IMR-90 (cell line): ENCODE data around the gene FBXO28. TPM values are rescaled to one million over a fixed set of nuclear protein-coding genes. Genes with fewer than 3 reads are reported as not detected.

ENCODE experiments used
- ATAC-seq: fragments of 200-7000 bp; cut with Tn5 transposase; 2 replicates; pipeline ENCODE4 v1.9.1; 2020; ENCODE audit warnings: low read depth, mild to moderate bottlenecking, moderate library complexity
- BruUV-seq: library from RNA; stranded (reverse); fragments of 400-500 nt; replicated peaks from 2 replicates; lab custom pipeline; 2021; lab: Mats Ljungman, UMichigan
- CTCF ChIA-PET: fragments of 300-600 bp; formaldehyde crosslinking; extraction: SDS; loops from one replicate; lab custom pipeline; 2021; ENCODE audit warnings: antibody characterized with exemption; lab: Yijun Ruan, JAX
- POLR2A ChIA-PET: fragments of 300-600 bp; sonication (Branson Sonifier 250); formaldehyde crosslinking; loops from one replicate; lab custom pipeline; 2022; ENCODE audit warnings: antibody characterized with exemption; ENCODE audit not compliant: unreplicated experiment; lab: Charles Lee
- DNase-seq: peaks from one replicate; pipeline ENCODE4 v3.0.0; 2013
- H2AFZ ChIP-seq: replicated peaks from 2 replicates; pipeline ENCODE3; 2013; ENCODE audit warnings: low read length, mild to moderate bottlenecking; ENCODE audit not compliant: poor library complexity
- H2AK5ac ChIP-seq: 2 replicates; pipeline ENCODE4 v1.6.1; 2013; ENCODE audit warnings: low read depth, low read length, inconsistent platforms
- H2AK9ac ChIP-seq: replicated peaks from 2 replicates; pipeline ENCODE3; 2013; ENCODE audit warnings: mild to moderate bottlenecking, low read depth, low read length, moderate library complexity; ENCODE audit not compliant: poor library complexity
- H2BK120ac ChIP-seq: 2 replicates; pipeline ENCODE4 v1.6.1; 2013; ENCODE audit warnings: low read depth, low read length, inconsistent platforms
- H2BK15ac ChIP-seq: 3 replicates; pipeline ENCODE4 v1.6.1; 2013; ENCODE audit warnings: low read depth, low read length, inconsistent platforms
- H2BK20ac ChIP-seq: 2 replicates; pipeline ENCODE4 v1.6.1; 2013; ENCODE audit warnings: low read depth, mild to moderate bottlenecking, inconsistent platforms, low read length, moderate library complexity
- H2BK5ac ChIP-seq: 2 replicates; pipeline ENCODE4 v1.6.1; 2013; ENCODE audit warnings: mild to moderate bottlenecking, low read depth, low read length, inconsistent platforms; ENCODE audit not compliant: poor library complexity, severe bottlenecking
- H3K14ac ChIP-seq: replicated peaks from 2 replicates; pipeline ENCODE4 v1.6.1; 2013; ENCODE audit warnings: low read depth, low read length, inconsistent platforms
- H3K18ac ChIP-seq: 2 replicates; pipeline ENCODE4 v1.6.1; 2013; ENCODE audit warnings: low read depth, low read length, control low read depth
- H3K23ac ChIP-seq: 2 replicates; pipeline ENCODE4 v1.6.1; 2013; ENCODE audit warnings: low read depth, low read length, inconsistent platforms
- H3K27ac ChIP-seq: 2 replicates; pipeline ENCODE4 v1.5.1; 2013; ENCODE audit warnings: mild to moderate bottlenecking, control low read depth, low read length; ENCODE audit not compliant: insufficient read depth
- H3K27me3 ChIP-seq: 2 replicates; pipeline ENCODE4 v1.6.1; 2013; ENCODE audit warnings: low read length; ENCODE audit not compliant: control insufficient read depth, insufficient read depth
- H3K36me3 ChIP-seq: 2 replicates; pipeline ENCODE4 v1.6.1; 2013; ENCODE audit warnings: low read length, mixed read lengths; ENCODE audit not compliant: control insufficient read depth, insufficient read depth
- H3K4ac ChIP-seq: 2 replicates; pipeline ENCODE4 v1.6.1; 2013; ENCODE audit warnings: low read depth, low read length, inconsistent platforms
- H3K4me1 ChIP-seq: 2 replicates; pipeline ENCODE4 v1.6.1; 2013; ENCODE audit warnings: low read length, mixed read lengths; ENCODE audit not compliant: control insufficient read depth, insufficient read depth
- H3K4me2 ChIP-seq: 2 replicates; pipeline ENCODE4 v1.6.1; 2013; ENCODE audit warnings: low read depth, mild to moderate bottlenecking, control low read depth, low read length, moderate library complexity
- H3K4me3 ChIP-seq: 2 replicates; pipeline ENCODE4 v1.5.1; 2013; ENCODE audit warnings: low read depth, mild to moderate bottlenecking, control low read depth, low read length, moderate library complexity; ENCODE audit not compliant: insufficient read depth
- H3K56ac ChIP-seq: 2 replicates; pipeline ENCODE4 v1.6.1; 2013; ENCODE audit warnings: low read length, inconsistent platforms; ENCODE audit not compliant: insufficient read depth; ENCODE audit errors: extremely low read depth
- H3K79me1 ChIP-seq, 2 experiments: 2 replicates each; pipeline ENCODE4 v1.6.1; 2013; ENCODE audit warnings: low read length in 2 of 2, inconsistent platforms in 1 of 2, low read depth in 1 of 2
- H3K9ac ChIP-seq: 2 replicates; pipeline ENCODE4 v1.6.1; 2013; ENCODE audit warnings: low read depth, low read length, control low read depth
- H3K9me1 ChIP-seq: 2 replicates; pipeline ENCODE4 v1.6.1; 2013; ENCODE audit warnings: low read length, inconsistent platforms; ENCODE audit not compliant: insufficient read depth
- H3K9me3 ChIP-seq: 2 replicates; pipeline ENCODE4 v1.6.1; 2013; ENCODE audit warnings: low read length; ENCODE audit not compliant: control insufficient read depth, insufficient read depth
- H4K20me1 ChIP-seq: 2 replicates; pipeline ENCODE4 v1.6.1; 2013; ENCODE audit warnings: low read length, inconsistent platforms; ENCODE audit not compliant: insufficient read depth
- H4K5ac ChIP-seq: 2 replicates; pipeline ENCODE4 v1.6.1; 2013; ENCODE audit warnings: mild to moderate bottlenecking, low read depth, low read length, control low read depth
- H4K8ac ChIP-seq, 2 experiments: 2 replicates each; pipeline ENCODE4 v1.6.1; 2013; ENCODE audit warnings: low read depth in 2 of 2, low read length in 2 of 2, control low read depth in 1 of 2, inconsistent platforms in 1 of 2
- H4K91ac ChIP-seq: 2 replicates; pipeline ENCODE4 v1.6.1; 2013; ENCODE audit warnings: low read depth, low read length, inconsistent platforms; ENCODE audit not compliant: insufficient read depth
- BHLHE40 ChIP-seq: fragments of 150-350 bp; IDR thresholded peaks from 2 replicates; pipeline ENCODE4 v1.6.1; 2016; ENCODE audit warnings: mild to moderate bottlenecking, low read depth, low read length
- CEBPB ChIP-seq: IDR thresholded peaks from 2 replicates; pipeline ENCODE4 v1.6.1; 2012; ENCODE audit warnings: low read depth, low read length, improper control_type of control experiment
- CHD1 ChIP-seq: IDR thresholded peaks from 2 replicates; pipeline ENCODE4 v1.6.1; 2012; ENCODE audit warnings: low read depth, low read length, improper control_type of control experiment
- FOS ChIP-seq: fragments of 150-350 bp; IDR thresholded peaks from 2 replicates; pipeline ENCODE4 v1.6.1; 2016; ENCODE audit warnings: low read depth, low read length
- MAFK ChIP-seq: IDR thresholded peaks from 2 replicates; pipeline ENCODE4 v1.6.1; 2012; ENCODE audit warnings: low read depth, low read length, improper control_type of control experiment
- MAZ ChIP-seq: IDR thresholded peaks from 2 replicates; pipeline ENCODE4 v1.6.1; 2012; ENCODE audit warnings: low read depth, mild to moderate bottlenecking, low read length, improper control_type of control experiment, moderate library complexity, borderline replicate concordance
- MXI1 ChIP-seq: IDR thresholded peaks from 2 replicates; pipeline ENCODE4 v1.6.1; 2012; ENCODE audit warnings: low read depth, mild to moderate bottlenecking, low read length, moderate library complexity, borderline replicate concordance
- NFE2L2 ChIP-seq: fragments of 150-350 bp; IDR thresholded peaks from 2 replicates; pipeline ENCODE4 v1.6.1; 2016; ENCODE audit warnings: low read depth, mild to moderate bottlenecking, low read length
- POLR2A ChIP-seq: IDR thresholded peaks from 2 replicates; pipeline ENCODE4 v1.6.1; 2012; ENCODE audit warnings: mild to moderate bottlenecking, low read depth, low read length
- RAD21 ChIP-seq: IDR thresholded peaks from 2 replicates; pipeline ENCODE4 v1.6.1; 2012; ENCODE audit warnings: low read length, improper control_type of control experiment
- RCOR1 ChIP-seq: IDR thresholded peaks from 2 replicates; pipeline ENCODE4 v1.6.1; 2012; ENCODE audit warnings: mild to moderate bottlenecking, low read length, improper control_type of control experiment; ENCODE audit not compliant: insufficient replicate concordance
- RFX5 ChIP-seq: IDR thresholded peaks from 2 replicates; pipeline ENCODE4 v1.8.0; 2012; ENCODE audit warnings: low read depth, mild to moderate bottlenecking, low read length, moderate library complexity
- SMC3 ChIP-seq: fragments of 150-350 bp; IDR thresholded peaks from 2 replicates; pipeline ENCODE4 v1.6.1; 2016; ENCODE audit warnings: low read depth, mild to moderate bottlenecking, antibody characterized with exemption, low read length, moderate library complexity
- WGBS, 2 experiments: methylation state at CpG; one replicate each; pipeline versions ENCODE4 v1.1.5 to v1.1.7; 2013; ENCODE audit warnings: missing lambda C conversion rate in 2 of 2; ENCODE audit not compliant: insufficient read length in 1 of 2; ENCODE audit errors: extremely low coverage in 2 of 2; 5-methylcytosine and 5-hydroxymethylcytosine counted together
- dilution Hi-C: fragments of 300-500 bp; cut with HindIII; formaldehyde crosslinking; loops from one replicate; pipeline ENCODE4 v1.14.3; 2018; ENCODE audit warnings: low sequenced_read_pairs; ENCODE audit not compliant: unreplicated experiment
- in situ Hi-C: fragments of 300-500 bp; cut with MboI; formaldehyde crosslinking; loops from 3 replicates; pipeline ENCODE4 v1.14.3; 2019; ENCODE audit warnings: low sequenced_read_pairs, inconsistent platforms, mixed read lengths
- intact Hi-C: fragments of 100-400 bp; cut with micrococcal nuclease; formaldehyde crosslinking; loops from 2 replicates; pipeline ENCODE4 v1.10.0; 2022
- polyA plus RNA-seq, 3 experiments: library from polyadenylated mRNA; depleted of rRNA; stranded (reverse); fragments of >200 nt; gene quantifications; 2 replicates each; pipeline ENCODE4 v1.2.3, GENCODE V29; 2012; ENCODE audit warnings: low replicate concordance in 1 of 3
- total RNA-seq: library from RNA; depleted of rRNA; stranded (reverse); fragments of >200 nt; gene quantifications from 2 replicates; pipeline ENCODE4 v1.2.3, GENCODE V29; 2012
- TF ChIP-seq, protein P1 (sequence below): fragments of 150-350 bp; IDR thresholded peaks from 2 replicates; pipeline ENCODE4 v1.6.1; 2017; ENCODE audit warnings: mild to moderate bottlenecking, antibody characterized with exemption, low read length, low read depth
- TF ChIP-seq, protein P2 (sequence below): fragments of 150-350 bp; IDR thresholded peaks from 2 replicates; pipeline ENCODE4 v1.6.1; 2016; ENCODE audit warnings: low read depth, mild to moderate bottlenecking, low read length, moderate library complexity, borderline replicate concordance
- TF ChIP-seq, protein P3 (sequence below): conservative IDR thresholded peaks from 2 replicates; pipeline ENCODE4 v1.5.1; 2012; ENCODE audit warnings: mild to moderate bottlenecking, low read depth, low read length, improper control_type of control experiment

Gene FBXO28
- total and polyA plus RNA-seq, 2 of the 4 experiments (the other 2 are of a cell fraction) = 11.6 to 22.6 TPM

DNA sequence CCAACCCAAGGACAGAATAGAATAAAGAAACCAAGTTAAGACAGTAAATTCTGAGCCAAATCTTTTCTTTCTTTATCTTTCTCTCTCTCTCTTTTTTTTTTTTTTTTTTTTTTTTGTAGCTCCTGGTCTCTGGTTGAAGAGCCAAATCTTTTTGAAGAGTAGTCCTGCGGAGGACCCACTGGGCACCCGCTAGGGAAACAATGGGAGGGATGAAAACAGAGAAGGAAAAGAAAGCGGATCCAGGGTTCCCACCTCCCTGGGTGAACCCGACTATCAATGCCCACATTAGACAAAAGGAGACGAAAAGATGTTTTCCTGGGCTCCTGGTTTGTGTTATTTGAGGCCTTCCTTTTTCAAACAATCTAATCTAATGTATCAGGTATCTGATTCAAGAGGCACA, 49.8 kb upstream of the FBXO28 start:
- DNase-seq = no peak
- ATAC-seq = no peak

More for the DNA sequence above, 49.8 kb upstream of the FBXO28 start:
- H3K9me3 ChIP-seq = peaks cover 3% of the 10 kb centered on the region; the same call in 1 of the 2 replicates
- POLR2A ChIA-PET = interaction anchor here (0.6 kb wide), 1 partner anchor 17 kb away, joined by 3 read pairs; no protein-coding TSS in a partner anchor
- no peaks in the 10 kb centered on the region for H3K9me1 ChIP-seq
- no peak overlapping the region for H2BK5ac ChIP-seq
- no peak overlapping the region for H2BK15ac ChIP-seq
- no peak overlapping the region for H3K23ac ChIP-seq
- H3K18ac ChIP-seq = no peak overlapping the region
- no peaks in the 10 kb centered on the region for H3K27me3 ChIP-seq
- H4K8ac ChIP-seq = no peak overlapping the region
- H2AK9ac ChIP-seq = no peak overlapping the region
- H3K14ac ChIP-seq = no peak overlapping the region
- H4K20me1 ChIP-seq = no peaks in the 10 kb centered on the region
- no peak overlapping the region for H2AFZ ChIP-seq
- H3K4ac ChIP-seq = no peak overlapping the region
- no peak overlapping the region for H3K4me3 ChIP-seq
- no CpG with 5 or more reads among the region's 5 CpGs for WGBS, 2 experiments
- TF ChIP-seq, protein P1, sequence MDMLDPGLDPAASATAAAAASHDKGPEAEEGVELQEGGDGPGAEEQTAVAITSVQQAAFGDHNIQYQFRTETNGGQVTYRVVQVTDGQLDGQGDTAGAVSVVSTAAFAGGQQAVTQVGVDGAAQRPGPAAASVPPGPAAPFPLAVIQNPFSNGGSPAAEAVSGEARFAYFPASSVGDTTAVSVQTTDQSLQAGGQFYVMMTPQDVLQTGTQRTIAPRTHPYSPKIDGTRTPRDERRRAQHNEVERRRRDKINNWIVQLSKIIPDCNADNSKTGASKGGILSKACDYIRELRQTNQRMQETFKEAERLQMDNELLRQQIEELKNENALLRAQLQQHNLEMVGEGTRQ = no peak
- TF ChIP-seq RAD21 (no peak), RFX5 (no peak), MAFK (no peak), BHLHE40 (no peak), MAZ (no peak), CEBPB (no peak), NFE2L2 (no peak), RCOR1 (no peak), MXI1 (no peak), POLR2A (no peak), CHD1 (no peak), SMC3 (no peak), FOS (no peak)
- TF ChIP-seq, protein P2, sequence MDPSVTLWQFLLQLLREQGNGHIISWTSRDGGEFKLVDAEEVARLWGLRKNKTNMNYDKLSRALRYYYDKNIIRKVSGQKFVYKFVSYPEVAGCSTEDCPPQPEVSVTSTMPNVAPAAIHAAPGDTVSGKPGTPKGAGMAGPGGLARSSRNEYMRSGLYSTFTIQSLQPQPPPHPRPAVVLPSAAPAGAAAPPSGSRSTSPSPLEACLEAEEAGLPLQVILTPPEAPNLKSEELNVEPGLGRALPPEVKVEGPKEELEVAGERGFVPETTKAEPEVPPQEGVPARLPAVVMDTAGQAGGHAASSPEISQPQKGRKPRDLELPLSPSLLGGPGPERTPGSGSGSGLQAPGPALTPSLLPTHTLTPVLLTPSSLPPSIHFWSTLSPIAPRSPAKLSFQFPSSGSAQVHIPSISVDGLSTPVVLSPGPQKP = no peak
- TF ChIP-seq, protein P3, sequence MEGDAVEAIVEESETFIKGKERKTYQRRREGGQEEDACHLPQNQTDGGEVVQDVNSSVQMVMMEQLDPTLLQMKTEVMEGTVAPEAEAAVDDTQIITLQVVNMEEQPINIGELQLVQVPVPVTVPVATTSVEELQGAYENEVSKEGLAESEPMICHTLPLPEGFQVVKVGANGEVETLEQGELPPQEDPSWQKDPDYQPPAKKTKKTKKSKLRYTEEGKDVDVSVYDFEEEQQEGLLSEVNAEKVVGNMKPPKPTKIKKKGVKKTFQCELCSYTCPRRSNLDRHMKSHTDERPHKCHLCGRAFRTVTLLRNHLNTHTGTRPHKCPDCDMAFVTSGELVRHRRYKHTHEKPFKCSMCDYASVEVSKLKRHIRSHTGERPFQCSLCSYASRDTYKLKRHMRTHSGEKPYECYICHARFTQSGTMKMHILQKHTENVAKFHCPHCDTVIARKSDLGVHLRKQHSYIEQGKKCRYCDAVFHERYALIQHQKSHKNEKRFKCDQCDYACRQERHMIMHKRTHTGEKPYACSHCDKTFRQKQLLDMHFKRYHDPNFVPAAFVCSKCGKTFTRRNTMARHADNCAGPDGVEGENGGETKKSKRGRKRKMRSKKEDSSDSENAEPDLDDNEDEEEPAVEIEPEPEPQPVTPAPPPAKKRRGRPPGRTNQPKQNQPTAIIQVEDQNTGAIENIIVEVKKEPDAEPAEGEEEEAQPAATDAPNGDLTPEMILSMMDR = no peak
- H2AK5ac ChIP-seq = no peak overlapping the region
- no peak overlapping the region for H3K27ac ChIP-seq
- no peak overlapping the region for H3K4me2 ChIP-seq
- no peak overlapping the region for H4K91ac ChIP-seq
- H2BK20ac ChIP-seq = no peak overlapping the region
- no peak overlapping the region for H2BK120ac ChIP-seq
- BruUV-seq = no TSS peak
- intact Hi-C loops = no loop called here
- no peak overlapping the region for H4K5ac ChIP-seq
- CTCF ChIA-PET = interaction anchor here (0.6 kb wide), 1 partner anchor 1526 kb away, joined by 5 read pairs; no protein-coding TSS in a partner anchor
- in situ Hi-C loops = no loop called here
- no peaks in the 10 kb centered on the region for H3K36me3 ChIP-seq
- H3K56ac ChIP-seq = no peak overlapping the region
- H3K79me1 ChIP-seq = no peaks in the 10 kb centered on the region
- dilution Hi-C loops = no loop called here
- H3K9ac ChIP-seq = no peak overlapping the region
- peaks cover 4% of the 10 kb centered on the region for H3K4me1 ChIP-seq
